ENCODE measurements around the gene ATRX.

GRCh38 chrX:77731821-77732419, 54.1 kb downstream of the ATRX start:
- TF ChIP-seq CTCF (IDR thresholded peaks at IDR 0.05) (no peak), POLR2A (IDR thresholded peaks at IDR 0.05) (no peak)

Data from adrenal gland (tissue), 5 donors.